Measurements from ENCODE around the gene SPACA6.

DNA sequence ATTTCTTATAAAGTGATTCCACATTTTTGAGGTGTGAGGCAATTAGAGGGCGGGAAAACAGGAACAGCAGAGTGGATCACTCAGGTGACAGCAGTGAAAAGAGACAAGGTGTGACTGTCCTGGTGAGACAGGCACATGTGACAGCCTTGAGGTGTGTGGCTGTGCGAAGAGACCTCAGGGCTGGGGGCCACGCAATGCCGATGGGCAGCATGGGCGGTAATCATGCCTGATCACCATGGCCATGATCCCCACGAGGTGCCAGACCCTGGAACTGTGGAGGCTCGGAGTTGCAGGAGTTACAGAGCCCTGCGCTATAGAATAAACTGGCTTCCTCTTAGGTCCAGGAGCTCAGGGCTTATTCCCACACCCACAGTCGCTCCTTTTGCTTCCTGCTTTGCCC lies 2.0 kb downstream of the SPACA6 start:
- TF ChIP-seq, protein P1, sequence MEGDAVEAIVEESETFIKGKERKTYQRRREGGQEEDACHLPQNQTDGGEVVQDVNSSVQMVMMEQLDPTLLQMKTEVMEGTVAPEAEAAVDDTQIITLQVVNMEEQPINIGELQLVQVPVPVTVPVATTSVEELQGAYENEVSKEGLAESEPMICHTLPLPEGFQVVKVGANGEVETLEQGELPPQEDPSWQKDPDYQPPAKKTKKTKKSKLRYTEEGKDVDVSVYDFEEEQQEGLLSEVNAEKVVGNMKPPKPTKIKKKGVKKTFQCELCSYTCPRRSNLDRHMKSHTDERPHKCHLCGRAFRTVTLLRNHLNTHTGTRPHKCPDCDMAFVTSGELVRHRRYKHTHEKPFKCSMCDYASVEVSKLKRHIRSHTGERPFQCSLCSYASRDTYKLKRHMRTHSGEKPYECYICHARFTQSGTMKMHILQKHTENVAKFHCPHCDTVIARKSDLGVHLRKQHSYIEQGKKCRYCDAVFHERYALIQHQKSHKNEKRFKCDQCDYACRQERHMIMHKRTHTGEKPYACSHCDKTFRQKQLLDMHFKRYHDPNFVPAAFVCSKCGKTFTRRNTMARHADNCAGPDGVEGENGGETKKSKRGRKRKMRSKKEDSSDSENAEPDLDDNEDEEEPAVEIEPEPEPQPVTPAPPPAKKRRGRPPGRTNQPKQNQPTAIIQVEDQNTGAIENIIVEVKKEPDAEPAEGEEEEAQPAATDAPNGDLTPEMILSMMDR (IDR thresholded peaks at IDR 0.05; ENCODE audit: poor library complexity) = no peak
- no peak for TF ChIP-seq EZH2phosphoT487 (IDR thresholded peaks at IDR 0.05; ENCODE audit: low read depth, severe bottlenecking, unreplicated experiment)
- no peak for TF ChIP-seq EZH2 (IDR thresholded peaks at IDR 0.05; ENCODE audit: borderline replicate concordance)

All from hepatocyte (in vitro differentiated cells).